ENCODE results near the gene RAB9A. TPM values are rescaled to one million over a fixed set of nuclear protein-coding genes. Genes with fewer than 3 reads are reported as not detected.

The RAB9A gene
- total and polyA plus RNA-seq, 9 of the 15 experiments (the other 6 are each of a cell fraction or from before 2014, with no cell fraction given) = 13.5 to 20.8 (median 17.7) TPM

- FAIRE-seq (no peak), ATAC-seq (no peak), DNase-seq (ENCODE audit: extremely low read depth in 1 of 4, low spot score in 3 of 4) (no peak)
- Histone ChIP-seq H3K4me1 (replicated peaks in 1 of 2; ENCODE audit: control insufficient read depth in 2 of 2, insufficient read depth in 2 of 2, low read length in 2 of 2) (peaks cover 8 to 57% of the 10 kb centered on the region in 2 experiments), H3K79me2 (ENCODE audit: control insufficient read depth, insufficient read depth, low read length) (peaks cover 95% of the 10 kb centered on the region), H3K9ac (ENCODE audit: insufficient read depth in 1 of 2, low read depth in 2 of 2, low read length in 2 of 2) (no peak overlapping the region), H3K27me3 (ENCODE audit: control insufficient read depth in 2 of 2, insufficient read depth in 2 of 2, low read length in 2 of 2) (no peaks in the 10 kb centered on the region), H3K27ac (ENCODE audit: extremely low read depth, low read depth, low read length) (no peak overlapping the region), H2AFZ (ENCODE audit: low read depth, low read length) (no peak overlapping the region), H3K4me2 (ENCODE audit: insufficient read depth, low read length) (no peak overlapping the region), H4K20me1 (replicated peaks; ENCODE audit: control insufficient read depth, insufficient read depth, low read length) (peaks cover 27% of the 10 kb centered on the region; the same call in 1 of the 2 replicates), H3K4me3 (no peak overlapping the region), H3K9me1 (ENCODE audit: control insufficient read depth, insufficient read depth, low read length) (no peaks in the 10 kb centered on the region), H3K36me3 (ENCODE audit: control insufficient read depth, insufficient read depth, low read length) (peaks cover 12% of the 10 kb centered on the region; the same call in 1 of the 3 replicates), H3K9me3 (replicated peaks; ENCODE audit: control insufficient read depth, insufficient read depth, low read depth, low read length) (no peaks in the 10 kb centered on the region)
- CTCF ChIA-PET (ENCODE audit: low intra/inter-chr PET ratio) = no interaction called here
- in situ Hi-C loops (cut with MboI) (no loop called here), intact Hi-C loops (cut with micrococcal nuclease) (no loop called here)
- no TSS peak for BruUV-seq (replicated peaks)
- no peak for TF ChIP-seq HCFC1 (IDR thresholded peaks at IDR 0.05; ENCODE audit: low read depth, low read length)
- peak; percentile 32; the same call in 1 of the 2 replicates for TF ChIP-seq ATF7 (IDR thresholded peaks at IDR 0.05)
- TF ChIP-seq ATF3 (IDR thresholded peaks at IDR 0.05) = peak; percentile 67
- no peak for TF ChIP-seq ATF3 (CRISPR knock-in tag; conservative IDR thresholded peaks at IDR 0.05)
- TF ChIP-seq SRSF9 (IDR thresholded peaks at IDR 0.05; ENCODE audit: borderline replicate concordance, low read depth, low read length) = no peak
- TF ChIP-seq USF1 (CRISPR knock-in tag; IDR thresholded peaks at IDR 0.05) = no peak
- TF ChIP-seq NR2C2 (CRISPR knock-in tag; IDR thresholded peaks at IDR 0.05) = no peak
- TF ChIP-seq NR2C2 (tag; IDR thresholded peaks at IDR 0.05) = no peak
- no peak for TF ChIP-seq GTF2F1 (IDR thresholded peaks at IDR 0.05; ENCODE audit: low read depth, low read length)
- TF ChIP-seq, protein P1, sequence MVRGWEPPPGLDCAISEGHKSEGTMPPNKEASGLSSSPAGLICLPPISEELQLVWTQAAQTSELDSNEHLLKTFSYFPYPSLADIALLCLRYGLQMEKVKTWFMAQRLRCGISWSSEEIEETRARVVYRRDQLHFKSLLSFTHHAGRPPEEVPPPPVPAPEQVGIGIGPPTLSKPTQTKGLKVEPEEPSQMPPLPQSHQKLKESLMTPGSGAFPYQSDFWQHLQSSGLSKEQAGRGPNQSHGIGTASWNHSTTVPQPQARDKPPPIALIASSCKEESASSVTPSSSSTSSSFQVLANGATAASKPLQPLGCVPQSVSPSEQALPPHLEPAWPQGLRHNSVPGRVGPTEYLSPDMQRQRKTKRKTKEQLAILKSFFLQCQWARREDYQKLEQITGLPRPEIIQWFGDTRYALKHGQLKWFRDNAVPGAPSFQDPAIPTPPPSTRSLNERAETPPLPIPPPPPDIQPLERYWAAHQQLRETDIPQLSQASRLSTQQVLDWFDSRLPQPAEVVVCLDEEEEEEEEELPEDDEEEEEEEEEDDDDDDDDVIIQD (CRISPR knock-in tag; IDR thresholded peaks at IDR 0.05) = no peak
- no peak for TF ChIP-seq ZNF146 (CRISPR knock-in tag; IDR thresholded peaks at IDR 0.05; ENCODE audit: unreplicated experiment)
- no peak for TF ChIP-seq ZNF639 (CRISPR knock-in tag; conservative IDR thresholded peaks at IDR 0.05 in 1 of 2, IDR thresholded peaks at IDR 0.05 in 1 of 2)
- no peak for TF ChIP-seq PTTG1 (tag; IDR thresholded peaks at IDR 0.05; ENCODE audit: low read depth)
- no peak for TF ChIP-seq RBM39 (optimal IDR thresholded peaks at IDR 0.05; ENCODE audit: low read depth, low read length)
- TF ChIP-seq SLC30A9 (CRISPR knock-in tag; IDR thresholded peaks at IDR 0.05) = no peak
- POLR2A ChIA-PET = interaction anchor here (0.8 kb wide), 1 partner anchor 334 kb away, joined by 4 read pairs; no protein-coding TSS in a partner anchor
- 75% methylated on average over 2 of the region's 2 CpGs for WGBS (ENCODE audit: insufficient coverage, low coverage, missing lambda C conversion rate)
Measured at GRCh38 chrX:13694359-13694758, 5.4 kb downstream of the RAB9A start.
